ENCODE measurements around the gene EGFR. TPM values are rescaled to one million over a fixed set of nuclear protein-coding genes. Genes with fewer than 3 reads are reported as not detected.

The EGFR gene
- polyA plus RNA-seq, 1 of the 3 experiments (the other 2 are of a cell fraction), result 37.6 TPM

- TF ChIP-seq YY1 (IDR thresholded peaks at IDR 0.05; ENCODE audit: low read depth) (no peak), USF1 (IDR thresholded peaks at IDR 0.05; ENCODE audit: borderline replicate concordance, low read depth) (peak; percentile 65; the same call in 1 of the 2 replicates)
Measured at GRCh38 chr7:55132890-55133551, 114.2 kb downstream of the EGFR start (continued).

GRCh38 chr7:55133630-55134358 lies 115.0 kb downstream of the EGFR start:
- ChIA-PET POLR2A (no interaction called here), CTCF (interaction anchor here (0.8 to 2.2 kb wide), 4 partner anchors 24 to 360 kb away, joined by 3 to 10 read pairs (median 4); no protein-coding TSS in a partner anchor)
- H3K4me3 ChIP-seq (ENCODE audit: low read depth in 2 of 2, low read length in 1 of 2), result peak overlapping the region in 1 of 2 experiments; percentile 27; a peak in 1 of 4 replicates
- H3K36me3 ChIP-seq (replicated peaks in 1 of 2; ENCODE audit: control insufficient read depth in 1 of 2, insufficient read depth in 2 of 2, low read length in 1 of 2), result peaks cover 0 to 31% of the 10 kb centered on the region in 2 experiments
- peaks cover 74% of the 10 kb centered on the region for H3K79me2 ChIP-seq (ENCODE audit: insufficient read depth)
- H2AFZ ChIP-seq (ENCODE audit: low read depth), result no peak overlapping the region
- peak overlapping the region; percentile 92 to 100 for H3K27ac ChIP-seq (ENCODE audit: low read depth in 2 of 2, low read length in 1 of 2)
- peak overlapping the region; percentile 84 for H3K9ac ChIP-seq
- H4K20me1 ChIP-seq (ENCODE audit: insufficient read depth), result no peaks in the 10 kb centered on the region
- peak overlapping the region; percentile 75 for H3K4me2 ChIP-seq
- peaks cover 43 to 54% of the 10 kb centered on the region in 2 experiments for H3K4me1 ChIP-seq (ENCODE audit: control insufficient read depth in 1 of 2, insufficient read depth in 2 of 2, low read depth in 1 of 2, low read length in 1 of 2)
- no peaks in the 10 kb centered on the region for H3K27me3 ChIP-seq (ENCODE audit: insufficient read depth)
- WGBS (ENCODE audit: low lambda C conversion rate), result 21% methylated on average over 15 of the region's 16 CpGs
- peaks cover 50% of the 10 kb centered on the region for H3F3A ChIP-seq (replicated peaks; ENCODE audit: insufficient read depth)
- no peaks in the 10 kb centered on the region for H3K9me2 ChIP-seq
- no peaks in the 10 kb centered on the region for H3K9me3 ChIP-seq
- DNase-seq, result peak; percentile 53
- peak; percentile 27 to 94; a peak in 2 of 4 replicates for TF ChIP-seq EP300 (IDR thresholded peaks at IDR 0.05; ENCODE audit: borderline replicate concordance in 1 of 2, low read depth in 1 of 2, low read length in 1 of 2)
- no peak for TF ChIP-seq RFX5 (IDR thresholded peaks at IDR 0.05; ENCODE audit: low read length)
- TF ChIP-seq GABPA (IDR thresholded peaks at IDR 0.05; ENCODE audit: low read depth), result no peak
- peak; percentile 53; the same call in 1 of the 2 replicates for TF ChIP-seq TAF1 (IDR thresholded peaks at IDR 0.05; ENCODE audit: borderline replicate concordance, low read depth, low read length)
- peak; percentile 71; the same call in 1 of the 2 replicates for TF ChIP-seq ZBTB33 (IDR thresholded peaks at IDR 0.05; ENCODE audit: borderline replicate concordance, low read depth)
- peak; percentile 47; the same call in 1 of the 2 replicates for TF ChIP-seq USF1 (IDR thresholded peaks at IDR 0.05; ENCODE audit: borderline replicate concordance, low read depth)
- peak; percentile 34; the same call in 1 of the 2 replicates for TF ChIP-seq MEF2A (IDR thresholded peaks at IDR 0.05; ENCODE audit: borderline replicate concordance, low read depth)
- TF ChIP-seq SIN3A (IDR thresholded peaks at IDR 0.05; ENCODE audit: borderline replicate concordance, low read depth, low read length), result peak; percentile 85; the same call in 1 of the 2 replicates
- peak; percentile 78; the same call in 1 of the 2 replicates for TF ChIP-seq PBX3 (IDR thresholded peaks at IDR 0.05)
- peak; percentile 89 for TF ChIP-seq TEAD4 (IDR thresholded peaks at IDR 0.05; ENCODE audit: borderline replicate concordance, insufficient read depth)
- TF ChIP-seq TCF12 (IDR thresholded peaks at IDR 0.05), result peak; percentile 88
- TF ChIP-seq JUND (IDR thresholded peaks at IDR 0.05), result peak; percentile 97
- TF ChIP-seq USF2 (IDR thresholded peaks at IDR 0.05; ENCODE audit: borderline replicate concordance, low read depth, low read length), result no peak
- peak; percentile 23 for TF ChIP-seq CHD2 (IDR thresholded peaks at IDR 0.05; ENCODE audit: low read length, partially characterized antibody)
- TF ChIP-seq RXRA (IDR thresholded peaks at IDR 0.05; ENCODE audit: borderline replicate concordance, low read depth), result peak; percentile 86; the same call in 1 of the 2 replicates
- peak; percentile 96 for TF ChIP-seq FOSL2 (IDR thresholded peaks at IDR 0.05; ENCODE audit: borderline replicate concordance, low read depth)
- TF ChIP-seq RAD21 (IDR thresholded peaks at IDR 0.05; ENCODE audit: low read length), result no peak
- TF ChIP-seq MAX (IDR thresholded peaks at IDR 0.05; ENCODE audit: low read depth), result peak; percentile 97
- TF ChIP-seq YY1 (IDR thresholded peaks at IDR 0.05; ENCODE audit: low read depth), result no peak
- TF ChIP-seq NFIC (IDR thresholded peaks at IDR 0.05; ENCODE audit: borderline replicate concordance), result peak; percentile 92
- TF ChIP-seq SMC3 (IDR thresholded peaks at IDR 0.05; ENCODE audit: low read depth, low read length), result peak; percentile 8; the same call in 1 of the 2 replicates
- no peak; the same call in 1 of the 2 replicates for TF ChIP-seq ELF1 (IDR thresholded peaks at IDR 0.05)

All from SK-N-SH (cell line).